Activated naive CD4-positive, alpha-beta T cell treated with anti-CD3 and anti-CD28 coated beads for 36 hours (primary cell): ENCODE measurements around the gene NPHP4. TPM values are rescaled to one million over a fixed set of nuclear protein-coding genes. Genes with fewer than 3 reads are reported as not detected.
"Not testable (repeated sequence)": the region's sequence is repeated elsewhere in the genome, so short reads cannot be mapped to it uniquely, and the experiment has no call there.

ENCODE experiments used
- CTCF ChIA-PET: fragments of 350-600 bp; sonication (Branson Sonifier 250); formaldehyde crosslinking; loops from one replicate; lab custom pipeline; 2021; ENCODE audit warnings: antibody characterized with exemption; lab: Charles Lee
- DNase-seq: peaks from one replicate; pipeline ENCODE4 v3.0.0-alpha.2; 2020
- H3K27ac Mint-ChIP-seq: one replicate; pipeline ENCODE4 v1.8.0; 2021; ENCODE audit warnings: mild to moderate bottlenecking, mixed read lengths
- H3K27me3 Mint-ChIP-seq: one replicate; pipeline ENCODE4 v1.8.0; 2021; ENCODE audit warnings: low read depth, mixed read lengths
- H3K36me3 Mint-ChIP-seq: one replicate; pipeline ENCODE4 v1.8.0; 2021; ENCODE audit warnings: low read depth, mixed read lengths
- H3K4me1 Mint-ChIP-seq: one replicate; pipeline ENCODE4 v1.8.0; 2021; ENCODE audit warnings: low read depth, mixed read lengths
- H3K4me3 Mint-ChIP-seq: one replicate; pipeline ENCODE4 v1.8.0; 2021; ENCODE audit warnings: mild to moderate bottlenecking, moderate library complexity, mixed read lengths
- H3K9me3 Mint-ChIP-seq: one replicate; pipeline ENCODE4 v1.8.0; 2021; ENCODE audit warnings: mixed read lengths
- intact Hi-C: fragments of 100-400 bp; cut with micrococcal nuclease; formaldehyde crosslinking; loops from one replicate; pipeline ENCODE4 v1.15.1; 2023
- total RNA-seq, 2 experiments: library from RNA; stranded (reverse); gene quantifications; one replicate each; pipeline ENCODE4 v1.2.3, GENCODE V29; 2021

The NPHP4 gene
- total RNA-seq, 2 experiments from 2014 or later: 10.7 to 11.2 TPM

DNA sequence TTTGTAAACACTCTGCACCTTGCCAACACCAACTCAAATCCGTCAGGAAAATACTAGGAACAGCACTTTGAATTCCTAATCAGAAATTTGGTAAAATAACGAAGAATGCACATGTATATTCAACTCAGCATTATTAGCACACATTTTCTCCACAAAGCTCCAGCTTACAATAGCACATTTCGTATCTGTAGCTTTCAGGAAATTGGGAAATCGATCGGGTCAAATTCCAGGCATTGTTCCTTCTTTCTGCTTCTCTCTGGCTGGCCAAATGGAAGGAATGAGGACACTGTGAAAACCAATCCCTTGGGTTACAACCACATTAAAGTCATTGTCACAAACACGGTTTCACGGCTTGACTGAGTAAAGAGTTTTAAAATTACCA lies 58.6 kb downstream of the NPHP4 start:
- H3K27me3 Mint-ChIP-seq: no peaks in the 10 kb centered on the region
- H3K27ac Mint-ChIP-seq: no peak overlapping the region
- H3K4me1 Mint-ChIP-seq: no peaks in the 10 kb centered on the region
- no peaks in the 10 kb centered on the region for H3K9me3 Mint-ChIP-seq
- H3K4me3 Mint-ChIP-seq: no peak overlapping the region
- peaks cover 16% of the 10 kb centered on the region for H3K36me3 Mint-ChIP-seq
- CTCF ChIA-PET: no interaction called here
- no peak for DNase-seq
- intact Hi-C loops: no loop called here

DNA sequence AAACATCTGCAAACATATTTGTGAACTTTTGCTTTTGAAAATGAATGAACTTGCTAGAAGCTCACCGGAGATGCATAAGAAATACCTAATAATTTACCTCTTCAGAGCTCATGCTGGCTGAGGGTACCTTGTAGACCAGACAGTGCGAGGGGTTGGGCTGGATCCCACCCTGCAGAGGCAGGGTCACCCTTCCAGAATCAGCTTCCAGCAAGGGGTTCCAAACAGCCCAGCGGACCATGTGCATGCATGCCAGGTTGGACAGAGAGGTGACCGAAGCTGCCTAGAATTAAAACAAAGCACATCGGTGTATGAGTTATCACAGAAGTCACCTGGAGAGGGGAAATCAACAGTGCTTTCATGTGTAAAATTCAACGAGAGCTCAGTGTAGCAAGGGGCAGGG lies 59.2 kb downstream of the NPHP4 start:
- intact Hi-C loops: no loop called here
- Mint-ChIP-seq H3K36me3 (peaks cover 18% of the 10 kb centered on the region), H3K4me1 (no peaks in the 10 kb centered on the region), H3K27ac (no peak overlapping the region), H3K4me3 (no peak overlapping the region), H3K9me3 (no peaks in the 10 kb centered on the region), H3K27me3 (no peaks in the 10 kb centered on the region)
- CTCF ChIA-PET: no interaction called here
- no peak for DNase-seq

DNA sequence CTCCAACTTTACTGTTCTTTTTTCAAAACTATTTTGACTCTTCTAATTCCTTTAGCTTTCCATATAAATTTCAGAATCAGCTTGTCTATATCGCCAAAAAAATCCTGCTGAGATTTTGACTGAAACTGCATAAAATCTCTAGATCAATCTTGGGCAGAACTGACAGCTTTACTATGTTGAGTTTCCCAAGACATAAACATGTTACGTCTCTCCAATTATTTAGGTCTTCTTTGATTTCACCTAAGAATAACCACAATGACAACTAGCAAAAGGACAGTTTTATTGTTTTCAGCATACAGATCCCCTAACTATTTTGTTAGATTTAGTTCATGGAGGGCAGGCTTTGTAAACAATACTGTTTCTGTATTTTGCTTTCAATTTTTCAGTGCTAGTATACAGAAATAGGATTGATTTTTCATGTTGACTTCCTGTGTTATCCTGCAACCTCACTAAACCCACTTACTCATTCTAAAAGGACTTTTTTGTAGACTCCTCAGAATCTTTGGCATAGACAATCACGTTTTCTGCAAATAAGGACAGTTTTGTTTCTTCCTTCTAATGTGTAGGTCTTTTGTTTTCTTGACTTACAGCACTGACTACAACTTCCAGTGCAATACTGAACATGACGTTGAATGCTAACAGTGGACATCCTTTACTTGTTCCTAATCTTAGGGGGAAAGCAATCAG lies 63.4 kb downstream of the NPHP4 start:
- DNase-seq: no peak
- CTCF ChIA-PET: interaction anchor here (0.7 kb wide), 1 partner anchor 22 kb away, joined by 3 read pairs; no protein-coding TSS in a partner anchor
- H3K27ac Mint-ChIP-seq: no peak overlapping the region
- H3K27me3 Mint-ChIP-seq: no peaks in the 10 kb centered on the region
- intact Hi-C loops: no loop called here
- H3K4me1 Mint-ChIP-seq: no peaks in the 10 kb centered on the region
- no peaks in the 10 kb centered on the region for H3K9me3 Mint-ChIP-seq
- no peak overlapping the region for H3K4me3 Mint-ChIP-seq
- peaks cover 33% of the 10 kb centered on the region for H3K36me3 Mint-ChIP-seq

DNA sequence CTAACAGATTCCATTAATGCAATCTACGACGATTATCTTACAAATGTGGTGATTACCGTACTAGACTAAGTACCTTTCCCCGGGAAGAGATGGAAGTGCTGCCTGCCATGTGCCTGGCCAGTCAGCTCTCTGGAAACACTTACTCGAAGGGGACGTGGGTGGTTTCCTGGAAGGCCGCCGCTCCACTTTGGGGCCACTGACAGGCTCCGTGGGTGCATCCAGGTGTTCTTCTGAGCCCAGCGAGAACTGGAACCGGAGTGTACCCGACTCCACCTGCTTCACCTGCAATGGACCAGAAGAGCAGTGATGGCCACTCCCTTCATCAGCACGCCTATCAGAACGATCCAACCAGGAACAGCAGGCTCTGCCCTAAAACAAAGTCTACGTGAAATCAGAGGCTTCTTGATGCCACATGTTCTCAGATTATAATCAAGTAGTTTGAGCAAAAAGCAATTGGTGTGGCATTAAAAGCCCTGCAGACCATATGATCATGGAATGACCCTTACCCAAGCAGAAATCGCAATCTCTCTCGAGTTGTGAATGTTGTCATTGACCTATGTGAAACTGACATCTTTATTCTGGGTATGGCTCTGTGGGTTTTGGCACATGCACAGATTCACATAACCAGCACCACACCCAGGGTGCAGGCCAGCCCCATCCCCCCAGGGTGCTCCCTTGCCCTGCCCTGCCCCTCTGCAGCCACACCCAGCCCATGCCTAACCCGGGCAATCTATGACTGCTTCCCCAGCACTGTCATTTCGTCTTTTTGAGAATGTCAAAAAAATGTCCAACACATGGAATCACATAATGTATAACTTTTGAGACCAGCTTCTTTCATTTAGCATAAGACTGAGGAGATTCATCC lies 64.5 kb downstream of the NPHP4 start:
- H3K4me1 Mint-ChIP-seq: no peaks in the 10 kb centered on the region
- CTCF ChIA-PET: interaction anchor here (0.7 kb wide), 1 partner anchor 21 kb away, joined by 3 read pairs; no protein-coding TSS in a partner anchor
- peaks cover 28% of the 10 kb centered on the region for H3K36me3 Mint-ChIP-seq
- no peak overlapping the region for H3K27ac Mint-ChIP-seq
- no peak overlapping the region for H3K4me3 Mint-ChIP-seq
- no peaks in the 10 kb centered on the region for H3K9me3 Mint-ChIP-seq
- H3K27me3 Mint-ChIP-seq: no peaks in the 10 kb centered on the region
- no peak for DNase-seq
- intact Hi-C loops: no loop called here

DNA sequence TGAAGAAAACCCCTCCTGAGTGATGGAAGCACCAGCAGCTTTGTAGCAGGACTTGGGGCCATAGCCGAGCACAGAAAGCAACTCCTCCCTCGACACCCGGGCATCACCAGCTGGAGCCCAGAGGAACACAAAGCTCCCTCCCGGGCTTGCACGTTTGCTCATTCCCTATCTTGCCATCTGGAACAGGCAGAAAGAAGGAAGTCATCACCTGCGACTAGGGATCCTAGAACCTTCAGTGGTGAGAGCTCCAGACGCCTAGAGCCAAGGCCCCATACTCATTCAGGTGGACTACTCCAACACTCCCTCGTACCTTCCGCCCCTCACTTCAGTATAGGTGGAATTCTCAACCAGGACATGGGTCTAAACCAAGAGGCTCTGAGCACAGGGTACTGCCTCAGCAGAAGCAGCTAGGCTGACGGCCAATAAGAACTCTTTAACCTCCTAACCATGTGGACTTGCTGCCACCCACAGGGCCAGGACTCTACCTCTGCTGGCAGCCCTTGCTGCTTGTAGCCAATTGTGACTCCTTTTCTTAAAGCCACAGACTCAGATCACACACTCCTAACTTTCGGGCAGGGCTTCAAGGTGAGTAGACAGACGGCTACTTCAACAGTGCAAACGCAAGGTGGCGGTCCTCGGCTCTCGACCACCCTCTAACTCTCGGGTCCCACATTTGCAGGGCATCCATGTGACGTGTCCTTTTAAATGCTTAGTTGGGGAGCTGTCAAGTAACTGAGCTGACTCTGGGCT lies 65.4 kb downstream of the NPHP4 start:
- CTCF ChIA-PET: no interaction called here
- intact Hi-C loops: no loop called here
- Mint-ChIP-seq H3K27me3 (no peaks in the 10 kb centered on the region), H3K27ac (no peak overlapping the region), H3K9me3 (no peaks in the 10 kb centered on the region), H3K36me3 (peaks cover 23% of the 10 kb centered on the region), H3K4me3 (no peak overlapping the region), H3K4me1 (no peaks in the 10 kb centered on the region)
- no peak for DNase-seq

DNA sequence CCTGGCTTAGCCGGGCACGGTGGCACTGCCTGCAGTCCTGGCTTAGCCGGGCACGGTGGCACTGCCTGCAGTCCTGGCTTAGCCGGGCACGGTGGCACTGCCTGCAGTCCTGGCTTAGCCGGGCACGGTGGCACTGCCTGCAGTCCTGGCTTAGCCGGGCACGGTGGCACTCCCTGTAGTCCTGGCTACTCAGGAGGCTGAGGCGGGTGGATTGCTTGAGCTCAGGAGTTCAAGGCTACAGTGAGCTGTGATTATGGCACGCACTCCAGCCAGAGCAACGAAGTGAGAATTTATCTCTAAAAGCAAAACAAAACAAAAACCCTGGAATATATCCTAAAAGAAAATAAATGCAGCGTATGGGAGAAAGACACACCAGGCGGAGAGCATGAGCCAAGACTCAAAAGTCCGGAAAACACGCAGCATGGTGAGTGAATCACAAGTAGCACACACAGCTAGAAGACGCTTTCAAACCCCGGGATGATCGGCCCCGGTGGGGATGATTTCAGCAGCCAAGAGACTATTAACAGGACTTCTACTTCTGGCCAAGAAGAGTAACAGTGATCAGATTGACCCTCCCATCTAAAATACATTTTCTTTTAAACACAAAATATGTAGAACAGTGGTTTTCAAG lies 69.4 kb downstream of the NPHP4 start:
- H3K4me1 Mint-ChIP-seq, DNase-seq, H3K9me3 Mint-ChIP-seq, CTCF ChIA-PET, H3K4me3 Mint-ChIP-seq, H3K27me3 Mint-ChIP-seq, intact Hi-C loops, H3K27ac Mint-ChIP-seq: not testable (repeated sequence)
- peaks cover 19% of the 10 kb centered on the region for H3K36me3 Mint-ChIP-seq

DNA sequence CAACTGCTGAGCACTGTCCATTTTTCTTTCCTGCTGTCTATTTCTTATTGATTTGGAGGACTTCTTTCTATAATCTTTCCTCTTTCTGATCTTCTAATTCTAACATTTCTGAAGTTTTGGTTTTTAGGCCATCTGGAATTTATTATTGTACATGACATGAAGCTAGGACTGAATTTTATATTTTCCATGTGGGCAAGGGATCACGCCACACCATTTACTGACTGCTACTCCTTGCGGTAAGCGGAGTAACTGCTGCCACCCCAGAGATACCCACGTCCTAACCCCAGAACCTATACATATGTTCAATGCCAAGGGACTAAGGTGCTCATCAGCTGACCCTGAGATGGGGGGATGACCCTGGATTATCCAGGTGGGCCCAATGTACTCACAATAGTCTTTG lies 70.6 kb downstream of the NPHP4 start:
- H3K27ac Mint-ChIP-seq: no peak overlapping the region
- no peaks in the 10 kb centered on the region for H3K9me3 Mint-ChIP-seq
- no peak for DNase-seq
- intact Hi-C loops: no loop called here
- H3K27me3 Mint-ChIP-seq: no peaks in the 10 kb centered on the region
- CTCF ChIA-PET: no interaction called here
- no peak overlapping the region for H3K4me3 Mint-ChIP-seq
- no peaks in the 10 kb centered on the region for H3K4me1 Mint-ChIP-seq
- H3K36me3 Mint-ChIP-seq: peaks cover 11% of the 10 kb centered on the region

DNA sequence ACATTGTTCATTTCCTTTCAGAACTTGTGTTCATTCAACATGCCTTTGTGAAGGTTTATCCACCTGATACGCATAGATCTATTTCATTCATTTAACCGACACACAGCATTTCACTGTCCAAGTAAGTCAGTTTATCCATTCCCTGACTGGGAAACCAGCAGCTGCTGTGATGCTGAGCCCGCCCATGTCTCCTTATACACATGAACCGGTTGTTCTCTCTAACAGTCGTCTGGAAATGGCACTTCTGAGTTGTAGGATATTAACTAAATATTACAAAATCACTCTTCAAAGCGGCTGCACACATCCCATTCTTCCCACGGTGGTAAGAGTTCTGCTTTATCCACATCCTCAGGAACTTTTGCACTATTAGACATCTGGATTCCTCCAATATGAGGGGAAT lies 71.1 kb downstream of the NPHP4 start:
- CTCF ChIA-PET: no interaction called here
- no peak overlapping the region for H3K27ac Mint-ChIP-seq
- intact Hi-C loops: no loop called here
- H3K27me3 Mint-ChIP-seq: no peaks in the 10 kb centered on the region
- no peaks in the 10 kb centered on the region for H3K9me3 Mint-ChIP-seq
- peaks cover 1% of the 10 kb centered on the region for H3K4me1 Mint-ChIP-seq
- H3K4me3 Mint-ChIP-seq: no peak overlapping the region
- H3K36me3 Mint-ChIP-seq: peaks cover 8% of the 10 kb centered on the region
- no peak for DNase-seq

DNA sequence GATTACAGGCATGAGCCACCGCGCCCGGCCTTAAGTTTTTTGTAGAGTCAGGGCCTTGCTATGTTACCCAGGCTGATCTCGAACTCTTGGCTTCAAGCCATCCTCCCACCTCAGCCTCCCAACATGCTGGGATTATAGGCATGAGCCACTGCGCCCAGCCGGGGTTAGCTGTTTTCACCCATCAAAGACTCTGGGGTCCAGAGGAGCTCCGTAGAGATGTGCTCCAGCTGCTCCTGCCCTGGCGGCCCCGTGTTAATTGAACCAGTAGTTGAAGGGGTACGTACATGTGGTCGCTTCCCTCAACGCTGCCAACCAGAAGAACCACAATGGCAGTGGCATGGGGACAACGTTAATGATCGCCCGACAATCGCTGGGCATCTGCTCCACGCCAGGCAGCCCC lies 72.0 kb downstream of the NPHP4 start:
- no peak overlapping the region for H3K27ac Mint-ChIP-seq
- no peak overlapping the region for H3K4me3 Mint-ChIP-seq
- H3K9me3 Mint-ChIP-seq: no peaks in the 10 kb centered on the region
- CTCF ChIA-PET: no interaction called here
- H3K27me3 Mint-ChIP-seq: no peaks in the 10 kb centered on the region
- peaks cover 8% of the 10 kb centered on the region for H3K4me1 Mint-ChIP-seq
- intact Hi-C loops: no loop called here
- DNase-seq: no peak
- H3K36me3 Mint-ChIP-seq: peaks cover 6% of the 10 kb centered on the region

DNA sequence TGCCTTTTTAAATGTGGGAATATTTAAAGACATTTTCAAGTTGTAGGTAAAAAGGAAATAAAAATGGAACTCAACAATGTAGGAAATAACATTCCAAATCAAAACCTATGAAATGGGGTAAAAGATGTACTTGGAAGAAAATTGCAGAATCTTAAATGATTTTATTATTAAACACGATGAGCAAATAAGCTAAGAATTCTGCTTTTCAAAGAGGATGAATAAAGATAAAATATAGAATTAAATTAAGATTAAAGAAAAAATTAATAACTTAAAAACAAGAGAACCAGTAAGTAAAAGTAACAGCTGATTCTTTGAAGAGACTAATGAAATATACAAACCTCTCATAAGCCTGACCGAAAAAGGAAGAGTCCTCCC lies 74.0 kb downstream of the NPHP4 start:
- H3K27me3 Mint-ChIP-seq: no peaks in the 10 kb centered on the region
- no peaks in the 10 kb centered on the region for H3K9me3 Mint-ChIP-seq
- intact Hi-C loops: loop anchor here (10.0 kb wide), 1 partner anchor 1263 kb away; the partner anchor contains the start of gene AJAP1
- H3K36me3 Mint-ChIP-seq: peaks cover 2% of the 10 kb centered on the region
- DNase-seq: no peak
- H3K4me1 Mint-ChIP-seq: peaks cover 8% of the 10 kb centered on the region
- no peak overlapping the region for H3K27ac Mint-ChIP-seq
- H3K4me3 Mint-ChIP-seq: no peak overlapping the region
- CTCF ChIA-PET: interaction anchor here (0.7 kb wide), 1 partner anchor 56 kb away, joined by 3 read pairs; no protein-coding TSS in a partner anchor

DNA sequence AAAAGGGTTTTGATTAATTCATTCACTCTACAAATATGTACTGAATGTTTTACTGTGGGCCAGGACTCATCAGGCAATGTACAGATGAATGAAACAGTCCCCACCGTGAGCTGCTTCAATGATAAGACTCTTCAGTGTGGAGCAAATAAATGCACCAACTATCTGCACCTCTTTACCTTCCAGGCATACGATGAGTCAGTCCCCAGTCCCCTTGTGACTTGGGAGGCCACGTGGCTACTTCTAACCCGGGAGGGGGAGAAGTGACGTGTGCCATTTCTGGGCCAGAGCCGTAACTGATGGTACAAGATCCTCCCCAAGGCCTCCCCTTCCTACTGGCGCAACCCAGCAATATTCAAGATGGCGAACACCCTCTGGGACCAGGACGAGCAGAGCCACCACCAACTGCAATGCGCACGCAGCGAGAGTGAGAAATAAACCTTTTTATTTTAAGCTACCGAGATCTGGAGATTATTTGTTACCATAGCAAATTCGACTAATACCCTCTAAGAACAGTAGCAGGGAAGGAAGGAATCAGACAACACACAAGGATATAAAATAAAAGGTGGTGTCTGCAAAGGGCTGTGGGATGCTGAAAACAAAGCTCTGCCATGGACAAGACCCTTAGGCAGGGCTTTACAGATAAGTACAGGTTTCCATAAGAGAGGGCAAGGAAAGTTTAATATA lies 74.5 kb downstream of the NPHP4 start:
- Mint-ChIP-seq H3K4me3 (no peak overlapping the region), H3K9me3 (no peaks in the 10 kb centered on the region), H3K4me1 (peaks cover 8% of the 10 kb centered on the region), H3K27ac (no peak overlapping the region), H3K36me3 (peaks cover 2% of the 10 kb centered on the region), H3K27me3 (no peaks in the 10 kb centered on the region)
- DNase-seq: no peak
- intact Hi-C loops: loop anchor here (2.0 to 10.0 kb wide), 2 partner anchors 407 to 1263 kb away; partner anchors contain the start of gene AJAP1
- CTCF ChIA-PET: interaction anchor here (0.7 kb wide), 1 partner anchor 56 kb away, joined by 3 read pairs; no protein-coding TSS in a partner anchor
